K562 (cell line): Measurements from ENCODE around the gene GLB1L3. TPM values are rescaled to one million over a fixed set of nuclear protein-coding genes. Genes with fewer than 3 reads are reported as not detected.

Experiments
- CREB1 ChIP-seq, 2 experiments: sonication (generic) in 1 of 2; formaldehyde crosslinking in 1 of 2; IDR thresholded peaks; 2 replicates each; pipeline versions ENCODE4 v1.6.1 to v1.8.0; 2012 to 2022; ENCODE audit warnings: inconsistent platforms in 1 of 2, mild to moderate bottlenecking in 1 of 2, missing genetic modification reagents in 1 of 2, moderate library complexity in 1 of 2
- RBM22 ChIP-seq: fragments of 200-400 bp; formaldehyde crosslinking; IDR thresholded peaks from 2 replicates; pipeline ENCODE4 v1.6.1; 2018; ENCODE audit warnings: low read length, low read depth; ENCODE audit not compliant: poor library complexity, severe bottlenecking
- ZFP36 ChIP-seq: fragments of 150-350 bp; IDR thresholded peaks from 2 replicates; pipeline ENCODE4 v1.6.1; 2018; ENCODE audit warnings: low read length, low read depth; ENCODE audit not compliant: partially characterized antibody
- ZNF165 ChIP-seq: fragments of 250-450 bp; sonication (Bioruptor Pico); IDR thresholded peaks from 2 replicates; pipeline ENCODE4 v1.4.0; 2020; ENCODE audit warnings: borderline replicate concordance
- ZNF76 ChIP-seq: fragments of 250-450 bp; sonication (Bioruptor Pico); IDR thresholded peaks from 2 replicates; pipeline ENCODE4 v1.4.0; 2020; ENCODE audit warnings: mild to moderate bottlenecking, moderate library complexity, borderline replicate concordance
- polyA plus RNA-seq, 8 experiments: library from polyadenylated mRNA; depleted of rRNA in 4 of 8; stranded (reverse) in 5 of 8; unstranded in 3 of 8; fragments of >200 nt; fragmentation: Nextera tagmentation in 2 of 8; fragmentation: Illumina TruSeq in 1 of 8; extraction: Ambion mirVana in 2 of 8; extraction: Trizol in 1 of 8; gene quantifications; 2 replicates each; pipeline versions ENCODE4 v1.2.1 to v1.2.3, GENCODE V29; 2011 to 2014; ENCODE audit warnings: inconsistent platforms in 1 of 8, missing spikeins in 1 of 8
- total RNA-seq, 7 experiments: library from RNA; depleted of rRNA in 6 of 7; stranded (reverse); fragments of >200 nt in 6 of 7; fragmentation: Illumina TruSeq in 2 of 7; extraction: Trizol in 2 of 7; gene quantifications; 2 replicates each; pipeline versions ENCODE4 v1.2.1 to v1.2.3, GENCODE V29; 2011 to 2021; ENCODE audit warnings: low replicate concordance in 1 of 7
- TF ChIP-seq, protein P1 (sequence below), 2 experiments: fragments of 450-650 bp in 1 of 2; IDR thresholded peaks; 2 replicates each; pipeline ENCODE4 v1.6.1; 2011 to 2017; ENCODE audit warnings: low read depth in 2 of 2, antibody characterized with exemption in 1 of 2, borderline replicate concordance in 1 of 2, low read length in 1 of 2, mild to moderate bottlenecking in 1 of 2, mixed read lengths in 1 of 2; ENCODE audit not compliant: control insufficient read depth in 1 of 2
- TF ChIP-seq, protein P2 (sequence below): fragments of 200-800 bp; sonication (Bioruptor generic); IDR thresholded peaks from 2 replicates; pipeline ENCODE4 v1.6.1; 2017; ENCODE audit warnings: missing genetic modification characterization, missing compliant biosample characterization
- TF ChIP-seq, protein P3 (sequence below), 2 experiments: IDR thresholded peaks; 2 replicates each; pipeline ENCODE4 v1.6.1; 2011; ENCODE audit warnings: borderline replicate concordance in 1 of 2, control low read depth in 1 of 2, low read depth in 1 of 2, low read length in 1 of 2, mild to moderate bottlenecking in 1 of 2, mixed read lengths in 1 of 2, moderate library complexity in 1 of 2; ENCODE audit not compliant: insufficient read depth in 1 of 2, insufficient read length in 1 of 2, poor library complexity in 1 of 2, severe bottlenecking in 1 of 2; ENCODE audit errors: extremely low read depth in 1 of 2
- TF ChIP-seq, protein P4 (sequence below): fragments of 450-650 bp; formaldehyde crosslinking; IDR thresholded peaks from 2 replicates; pipeline ENCODE4 v1.4.0; 2020; ENCODE audit warnings: mild to moderate bottlenecking, moderate library complexity
- TF ChIP-seq, protein P5 (sequence below): fragments of 450-650 bp; IDR thresholded peaks from 2 replicates; pipeline ENCODE4 v1.6.1; 2017; ENCODE audit warnings: antibody characterized with exemption

Gene GLB1L3
- total and polyA plus RNA-seq, 9 of the 15 experiments (the other 6 are each of a cell fraction or from before 2014, with no cell fraction given) = 0.18 to 3.3 (median 0.49) TPM

DNA sequence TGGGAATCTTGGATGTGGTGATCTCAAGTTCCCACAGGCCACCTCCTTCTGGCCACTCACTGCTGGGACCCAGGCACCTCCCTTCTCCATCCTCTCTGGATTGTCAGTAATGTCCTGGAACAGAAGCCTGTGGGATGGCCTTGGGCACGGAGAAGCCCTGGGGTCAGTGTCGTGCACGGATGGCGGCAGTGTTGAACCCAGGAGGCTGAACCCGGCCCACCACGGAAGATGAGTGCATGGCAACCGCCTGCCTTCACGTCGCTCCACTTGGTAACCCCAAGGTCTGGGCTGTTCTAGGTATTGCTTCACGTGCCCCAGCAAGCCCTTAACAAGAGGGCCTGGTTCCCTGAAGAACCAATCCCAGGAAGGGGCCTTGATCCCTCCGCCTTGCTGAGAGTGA, 30.1 kb upstream of the GLB1L3 start (continued):
- TF ChIP-seq, protein P1, sequence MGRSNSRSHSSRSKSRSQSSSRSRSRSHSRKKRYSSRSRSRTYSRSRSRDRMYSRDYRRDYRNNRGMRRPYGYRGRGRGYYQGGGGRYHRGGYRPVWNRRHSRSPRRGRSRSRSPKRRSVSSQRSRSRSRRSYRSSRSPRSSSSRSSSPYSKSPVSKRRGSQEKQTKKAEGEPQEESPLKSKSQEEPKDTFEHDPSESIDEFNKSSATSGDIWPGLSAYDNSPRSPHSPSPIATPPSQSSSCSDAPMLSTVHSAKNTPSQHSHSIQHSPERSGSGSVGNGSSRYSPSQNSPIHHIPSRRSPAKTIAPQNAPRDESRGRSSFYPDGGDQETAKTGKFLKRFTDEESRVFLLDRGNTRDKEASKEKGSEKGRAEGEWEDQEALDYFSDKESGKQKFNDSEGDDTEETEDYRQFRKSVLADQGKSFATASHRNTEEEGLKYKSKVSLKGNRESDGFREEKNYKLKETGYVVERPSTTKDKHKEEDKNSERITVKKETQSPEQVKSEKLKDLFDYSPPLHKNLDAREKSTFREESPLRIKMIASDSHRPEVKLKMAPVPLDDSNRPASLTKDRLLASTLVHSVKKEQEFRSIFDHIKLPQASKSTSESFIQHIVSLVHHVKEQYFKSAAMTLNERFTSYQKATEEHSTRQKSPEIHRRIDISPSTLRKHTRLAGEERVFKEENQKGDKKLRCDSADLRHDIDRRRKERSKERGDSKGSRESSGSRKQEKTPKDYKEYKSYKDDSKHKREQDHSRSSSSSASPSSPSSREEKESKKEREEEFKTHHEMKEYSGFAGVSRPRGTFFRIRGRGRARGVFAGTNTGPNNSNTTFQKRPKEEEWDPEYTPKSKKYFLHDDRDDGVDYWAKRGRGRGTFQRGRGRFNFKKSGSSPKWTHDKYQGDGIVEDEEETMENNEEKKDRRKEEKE (IDR thresholded peaks at IDR 0.05; ENCODE audit: borderline replicate concordance in 1 of 2, control insufficient read depth in 1 of 2, low read depth in 2 of 2, low read length in 1 of 2) = no peak
- TF ChIP-seq, protein P2, sequence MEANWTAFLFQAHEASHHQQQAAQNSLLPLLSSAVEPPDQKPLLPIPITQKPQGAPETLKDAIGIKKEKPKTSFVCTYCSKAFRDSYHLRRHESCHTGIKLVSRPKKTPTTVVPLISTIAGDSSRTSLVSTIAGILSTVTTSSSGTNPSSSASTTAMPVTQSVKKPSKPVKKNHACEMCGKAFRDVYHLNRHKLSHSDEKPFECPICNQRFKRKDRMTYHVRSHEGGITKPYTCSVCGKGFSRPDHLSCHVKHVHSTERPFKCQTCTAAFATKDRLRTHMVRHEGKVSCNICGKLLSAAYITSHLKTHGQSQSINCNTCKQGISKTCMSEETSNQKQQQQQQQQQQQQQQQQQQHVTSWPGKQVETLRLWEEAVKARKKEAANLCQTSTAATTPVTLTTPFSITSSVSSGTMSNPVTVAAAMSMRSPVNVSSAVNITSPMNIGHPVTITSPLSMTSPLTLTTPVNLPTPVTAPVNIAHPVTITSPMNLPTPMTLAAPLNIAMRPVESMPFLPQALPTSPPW (CRISPR knock-in tag) = no peak
- TF ChIP-seq, protein P3, sequence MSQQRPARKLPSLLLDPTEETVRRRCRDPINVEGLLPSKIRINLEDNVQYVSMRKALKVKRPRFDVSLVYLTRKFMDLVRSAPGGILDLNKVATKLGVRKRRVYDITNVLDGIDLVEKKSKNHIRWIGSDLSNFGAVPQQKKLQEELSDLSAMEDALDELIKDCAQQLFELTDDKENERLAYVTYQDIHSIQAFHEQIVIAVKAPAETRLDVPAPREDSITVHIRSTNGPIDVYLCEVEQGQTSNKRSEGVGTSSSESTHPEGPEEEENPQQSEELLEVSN (IDR thresholded peaks at IDR 0.05; ENCODE audit: borderline replicate concordance in 1 of 2, extremely low read depth in 1 of 2, insufficient read depth in 1 of 2, insufficient read length in 1 of 2, low read depth in 1 of 2, low read length in 1 of 2, poor library complexity in 1 of 2, severe bottlenecking in 1 of 2) = no peak
- no peak for TF ChIP-seq RBM22
- TF ChIP-seq, protein P4, sequence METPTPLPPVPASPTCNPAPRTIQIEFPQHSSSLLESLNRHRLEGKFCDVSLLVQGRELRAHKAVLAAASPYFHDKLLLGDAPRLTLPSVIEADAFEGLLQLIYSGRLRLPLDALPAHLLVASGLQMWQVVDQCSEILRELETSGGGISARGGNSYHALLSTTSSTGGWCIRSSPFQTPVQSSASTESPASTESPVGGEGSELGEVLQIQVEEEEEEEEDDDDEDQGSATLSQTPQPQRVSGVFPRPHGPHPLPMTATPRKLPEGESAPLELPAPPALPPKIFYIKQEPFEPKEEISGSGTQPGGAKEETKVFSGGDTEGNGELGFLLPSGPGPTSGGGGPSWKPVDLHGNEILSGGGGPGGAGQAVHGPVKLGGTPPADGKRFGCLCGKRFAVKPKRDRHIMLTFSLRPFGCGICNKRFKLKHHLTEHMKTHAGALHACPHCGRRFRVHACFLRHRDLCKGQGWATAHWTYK (CRISPR knock-in tag) = no peak
- TF ChIP-seq, protein P5, sequence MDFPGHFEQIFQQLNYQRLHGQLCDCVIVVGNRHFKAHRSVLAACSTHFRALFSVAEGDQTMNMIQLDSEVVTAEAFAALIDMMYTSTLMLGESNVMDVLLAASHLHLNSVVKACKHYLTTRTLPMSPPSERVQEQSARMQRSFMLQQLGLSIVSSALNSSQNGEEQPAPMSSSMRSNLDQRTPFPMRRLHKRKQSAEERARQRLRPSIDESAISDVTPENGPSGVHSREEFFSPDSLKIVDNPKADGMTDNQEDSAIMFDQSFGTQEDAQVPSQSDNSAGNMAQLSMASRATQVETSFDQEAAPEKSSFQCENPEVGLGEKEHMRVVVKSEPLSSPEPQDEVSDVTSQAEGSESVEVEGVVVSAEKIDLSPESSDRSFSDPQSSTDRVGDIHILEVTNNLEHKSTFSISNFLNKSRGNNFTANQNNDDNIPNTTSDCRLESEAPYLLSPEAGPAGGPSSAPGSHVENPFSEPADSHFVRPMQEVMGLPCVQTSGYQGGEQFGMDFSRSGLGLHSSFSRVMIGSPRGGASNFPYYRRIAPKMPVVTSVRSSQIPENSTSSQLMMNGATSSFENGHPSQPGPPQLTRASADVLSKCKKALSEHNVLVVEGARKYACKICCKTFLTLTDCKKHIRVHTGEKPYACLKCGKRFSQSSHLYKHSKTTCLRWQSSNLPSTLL = no peak
- no peak for TF ChIP-seq ZFP36
- TF ChIP-seq ZNF76 = no peak
- TF ChIP-seq ZNF165 (CRISPR knock-in tag) = no peak
- TF ChIP-seq CREB1 (IDR thresholded peaks at IDR 0.05) = no peak
- TF ChIP-seq CREB1 (CRISPR knock-in tag; IDR thresholded peaks at IDR 0.05) = no peak
